GM23338 (cell line): Measurements from ENCODE around the gene RGS19. TPM values are rescaled to one million over a fixed set of nuclear protein-coding genes. Genes with fewer than 3 reads are reported as not detected.

Experiments used
- ATAC-seq: fragments of 200-7000 bp; cut with Tn5 transposase; 3 replicates; pipeline ENCODE4 v1.9.1; 2020
- DNase-seq: peaks from one replicate; pipeline ENCODE4 v3.0.0-alpha.2; 2015; ENCODE audit warnings: low spot score
- H2AFZ ChIP-seq: fragments of 200-600 bp; sonication (generic); 2 replicates; pipeline ENCODE4 v1.8.0; 2016; ENCODE audit warnings: antibody characterized with exemption, mild to moderate bottlenecking, moderate library complexity
- H3F3A ChIP-seq: fragments of 200-600 bp; sonication (generic); replicated peaks from 2 replicates; pipeline ENCODE4 v1.8.0; 2017; ENCODE audit warnings: antibody characterized with exemption, mixed run types, low read depth
- H3K27ac ChIP-seq: fragments of 200-600 bp; sonication (generic); 2 replicates; pipeline ENCODE4 v1.6.1; 2016; ENCODE audit warnings: low read depth
- H3K27me3 ChIP-seq: fragments of 200-600 bp; sonication (generic); 2 replicates; pipeline ENCODE4 v1.8.0; 2016; ENCODE audit warnings: mild to moderate bottlenecking, mixed run types, moderate library complexity; ENCODE audit not compliant: insufficient read depth
- H3K36me3 ChIP-seq: fragments of 200-600 bp; sonication (generic); 2 replicates; pipeline ENCODE4 v1.8.0; 2016; ENCODE audit warnings: mild to moderate bottlenecking; ENCODE audit not compliant: insufficient read depth
- H3K4me1 ChIP-seq: fragments of 200-600 bp; sonication (generic); 2 replicates; pipeline ENCODE4 v1.8.0; 2016; ENCODE audit warnings: mild to moderate bottlenecking, moderate library complexity; ENCODE audit not compliant: insufficient read depth
- H3K4me2 ChIP-seq: fragments of 200-600 bp; sonication (generic); 2 replicates; pipeline ENCODE4 v1.7.1; 2017; ENCODE audit warnings: mixed run types
- H3K4me3 ChIP-seq: fragments of 200-600 bp; sonication (generic); 2 replicates; pipeline ENCODE4 v1.6.1; 2016; ENCODE audit warnings: mixed run types
- H3K79me2 ChIP-seq: fragments of 200-600 bp; sonication (generic); replicated peaks from 2 replicates; pipeline ENCODE4 v1.8.0; 2017; ENCODE audit warnings: mild to moderate bottlenecking; ENCODE audit not compliant: insufficient read depth
- H3K9me2 ChIP-seq: fragments of 200-600 bp; sonication (generic); 2 replicates; pipeline ENCODE4 v1.8.0; 2017; ENCODE audit not compliant: insufficient read depth
- H4K20me1 ChIP-seq: fragments of 200-600 bp; sonication (generic); replicated peaks from 2 replicates; pipeline ENCODE4 v1.8.0; 2017; ENCODE audit warnings: mild to moderate bottlenecking; ENCODE audit not compliant: insufficient read depth
- H3K27ac Mint-ChIP-seq: 2 replicates; pipeline ENCODE4 v1.8.0; 2020; ENCODE audit warnings: inconsistent platforms, mild to moderate bottlenecking, moderate library complexity, mixed read lengths
- H3K27me3 Mint-ChIP-seq: 3 replicates; pipeline ENCODE4 v1.8.0; 2022; ENCODE audit warnings: low read depth, mild to moderate bottlenecking, moderate library complexity, mixed read lengths, inconsistent platforms; ENCODE audit not compliant: insufficient read depth, poor library complexity
- H3K36me3 Mint-ChIP-seq: 3 replicates; pipeline ENCODE4 v1.8.0; 2021; ENCODE audit warnings: low read depth, mild to moderate bottlenecking, inconsistent platforms, moderate library complexity, mixed read lengths
- H3K4me1 Mint-ChIP-seq: 3 replicates; pipeline ENCODE4 v1.8.0; 2020; ENCODE audit warnings: mild to moderate bottlenecking, inconsistent platforms, mixed read lengths
- H3K4me3 Mint-ChIP-seq: 3 replicates; pipeline ENCODE4 v1.8.0; 2021; ENCODE audit warnings: moderate library complexity, mild to moderate bottlenecking, inconsistent platforms, mixed read lengths
- H3K9me3 Mint-ChIP-seq: 3 replicates; pipeline ENCODE4 v1.8.0; 2020; ENCODE audit warnings: moderate library complexity, mild to moderate bottlenecking, inconsistent platforms, mixed read lengths
- EZH2 ChIP-seq: fragments of 200-600 bp; sonication (generic); IDR thresholded peaks from one replicate; pipeline ENCODE4 v1.8.0; 2017; ENCODE audit warnings: antibody characterized with exemption, mild to moderate bottlenecking, low read depth; ENCODE audit not compliant: unreplicated experiment
- EZH2phosphoT487 ChIP-seq: fragments of 200-600 bp; sonication (generic); IDR thresholded peaks from one replicate; pipeline ENCODE4 v1.8.1; 2018; ENCODE audit warnings: antibody characterized with exemption; ENCODE audit not compliant: unreplicated experiment
- JUNB ChIP-seq: IDR thresholded peaks from one replicate; pipeline ENCODE4 v1.6.1; 2016; ENCODE audit warnings: antibody characterized with exemption; ENCODE audit not compliant: unreplicated experiment
- POLR2AphosphoS5 ChIP-seq: IDR thresholded peaks from 2 replicates; pipeline ENCODE4 v1.6.1; 2016; ENCODE audit warnings: antibody characterized with exemption, low read depth
- ZNF114 ChIP-seq: fragments of 250-450 bp; sonication (Bioruptor Pico); IDR thresholded peaks from 2 replicates; pipeline ENCODE4 v1.5.0; 2020; ENCODE audit warnings: mild to moderate bottlenecking, moderate library complexity
- ZNF331 ChIP-seq: fragments of 250-450 bp; sonication (Bioruptor Pico); IDR thresholded peaks from 2 replicates; pipeline ENCODE4 v1.5.0; 2020; ENCODE audit warnings: low read depth, mild to moderate bottlenecking, moderate library complexity
- ZNF462 ChIP-seq: fragments of 250-450 bp; sonication (Bioruptor Pico); IDR thresholded peaks from 2 replicates; pipeline ENCODE4 v1.5.0; 2020; ENCODE audit warnings: mild to moderate bottlenecking, moderate library complexity
- polyA plus RNA-seq: library from polyadenylated mRNA; unstranded; fragments of >200 nt; fragmentation: Nextera tagmentation; extraction: Ambion mirVana; gene quantifications from 2 replicates; pipeline ENCODE4 v1.2.1, GENCODE V29; 2016
- total RNA-seq: library from RNA; depleted of rRNA; stranded (reverse); fragments of >200 nt; shearing (Covaris generic); gene quantifications from 2 replicates; pipeline ENCODE4 v1.2.3, GENCODE V29; 2014
- TF ChIP-seq, protein P1 (sequence below): IDR thresholded peaks from 2 replicates; pipeline ENCODE4 v1.6.1; 2016; ENCODE audit warnings: antibody characterized with exemption
- TF ChIP-seq, protein P2 (sequence below): IDR thresholded peaks from one replicate; pipeline ENCODE4 v1.6.1; 2018; ENCODE audit warnings: antibody characterized with exemption; ENCODE audit not compliant: unreplicated experiment
- TF ChIP-seq, protein P3 (sequence below), 2 experiments: fragments of 200-600 bp in 1 of 2; sonication (generic) in 1 of 2; conservative IDR thresholded peaks; 2 replicates each; pipeline versions ENCODE4 v1.5.1 to v1.6.1; 2016 to 2017; ENCODE audit warnings: antibody characterized with exemption in 2 of 2, low read depth in 2 of 2, mild to moderate bottlenecking in 2 of 2, moderate library complexity in 1 of 2

The RGS19 gene
- total and polyA plus RNA-seq, 2 experiments from 2014 or later: 13.1 to 19.7 TPM

- H3K27ac Mint-ChIP-seq: no peak overlapping the region
- Histone ChIP-seq H3K36me3 (no peaks in the 10 kb centered on the region), H3K9me2 (no peaks in the 10 kb centered on the region), H4K20me1 (no peaks in the 10 kb centered on the region), H3K4me3 (no peak overlapping the region), H3F3A (peaks cover 7% of the 10 kb centered on the region), H3K27me3 (peaks cover 16% of the 10 kb centered on the region), H2AFZ (no peak overlapping the region), H3K4me2 (no peak overlapping the region), H3K79me2 (no peaks in the 10 kb centered on the region), H3K4me1 (no peaks in the 10 kb centered on the region), H3K27ac (no peak overlapping the region)
- H3K4me1 Mint-ChIP-seq: peaks cover 4% of the 10 kb centered on the region
- H3K27me3 Mint-ChIP-seq: peaks cover 28% of the 10 kb centered on the region
- peaks cover 4% of the 10 kb centered on the region for H3K9me3 Mint-ChIP-seq
- no peak for DNase-seq
- TF ChIP-seq, protein P1, sequence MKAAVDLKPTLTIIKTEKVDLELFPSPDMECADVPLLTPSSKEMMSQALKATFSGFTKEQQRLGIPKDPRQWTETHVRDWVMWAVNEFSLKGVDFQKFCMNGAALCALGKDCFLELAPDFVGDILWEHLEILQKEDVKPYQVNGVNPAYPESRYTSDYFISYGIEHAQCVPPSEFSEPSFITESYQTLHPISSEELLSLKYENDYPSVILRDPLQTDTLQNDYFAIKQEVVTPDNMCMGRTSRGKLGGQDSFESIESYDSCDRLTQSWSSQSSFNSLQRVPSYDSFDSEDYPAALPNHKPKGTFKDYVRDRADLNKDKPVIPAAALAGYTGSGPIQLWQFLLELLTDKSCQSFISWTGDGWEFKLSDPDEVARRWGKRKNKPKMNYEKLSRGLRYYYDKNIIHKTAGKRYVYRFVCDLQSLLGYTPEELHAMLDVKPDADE: no peak
- TF ChIP-seq, protein P2, sequence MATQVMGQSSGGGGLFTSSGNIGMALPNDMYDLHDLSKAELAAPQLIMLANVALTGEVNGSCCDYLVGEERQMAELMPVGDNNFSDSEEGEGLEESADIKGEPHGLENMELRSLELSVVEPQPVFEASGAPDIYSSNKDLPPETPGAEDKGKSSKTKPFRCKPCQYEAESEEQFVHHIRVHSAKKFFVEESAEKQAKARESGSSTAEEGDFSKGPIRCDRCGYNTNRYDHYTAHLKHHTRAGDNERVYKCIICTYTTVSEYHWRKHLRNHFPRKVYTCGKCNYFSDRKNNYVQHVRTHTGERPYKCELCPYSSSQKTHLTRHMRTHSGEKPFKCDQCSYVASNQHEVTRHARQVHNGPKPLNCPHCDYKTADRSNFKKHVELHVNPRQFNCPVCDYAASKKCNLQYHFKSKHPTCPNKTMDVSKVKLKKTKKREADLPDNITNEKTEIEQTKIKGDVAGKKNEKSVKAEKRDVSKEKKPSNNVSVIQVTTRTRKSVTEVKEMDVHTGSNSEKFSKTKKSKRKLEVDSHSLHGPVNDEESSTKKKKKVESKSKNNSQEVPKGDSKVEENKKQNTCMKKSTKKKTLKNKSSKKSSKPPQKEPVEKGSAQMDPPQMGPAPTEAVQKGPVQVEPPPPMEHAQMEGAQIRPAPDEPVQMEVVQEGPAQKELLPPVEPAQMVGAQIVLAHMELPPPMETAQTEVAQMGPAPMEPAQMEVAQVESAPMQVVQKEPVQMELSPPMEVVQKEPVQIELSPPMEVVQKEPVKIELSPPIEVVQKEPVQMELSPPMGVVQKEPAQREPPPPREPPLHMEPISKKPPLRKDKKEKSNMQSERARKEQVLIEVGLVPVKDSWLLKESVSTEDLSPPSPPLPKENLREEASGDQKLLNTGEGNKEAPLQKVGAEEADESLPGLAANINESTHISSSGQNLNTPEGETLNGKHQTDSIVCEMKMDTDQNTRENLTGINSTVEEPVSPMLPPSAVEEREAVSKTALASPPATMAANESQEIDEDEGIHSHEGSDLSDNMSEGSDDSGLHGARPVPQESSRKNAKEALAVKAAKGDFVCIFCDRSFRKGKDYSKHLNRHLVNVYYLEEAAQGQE: no peak
- TF ChIP-seq POLR2AphosphoS5 (no peak), EZH2phosphoT487 (no peak), ZNF462 (no peak), ZNF114 (CRISPR knock-in tag) (no peak), JUNB (no peak), ZNF331 (CRISPR knock-in tag) (no peak), EZH2 (no peak)
- TF ChIP-seq, protein P3, sequence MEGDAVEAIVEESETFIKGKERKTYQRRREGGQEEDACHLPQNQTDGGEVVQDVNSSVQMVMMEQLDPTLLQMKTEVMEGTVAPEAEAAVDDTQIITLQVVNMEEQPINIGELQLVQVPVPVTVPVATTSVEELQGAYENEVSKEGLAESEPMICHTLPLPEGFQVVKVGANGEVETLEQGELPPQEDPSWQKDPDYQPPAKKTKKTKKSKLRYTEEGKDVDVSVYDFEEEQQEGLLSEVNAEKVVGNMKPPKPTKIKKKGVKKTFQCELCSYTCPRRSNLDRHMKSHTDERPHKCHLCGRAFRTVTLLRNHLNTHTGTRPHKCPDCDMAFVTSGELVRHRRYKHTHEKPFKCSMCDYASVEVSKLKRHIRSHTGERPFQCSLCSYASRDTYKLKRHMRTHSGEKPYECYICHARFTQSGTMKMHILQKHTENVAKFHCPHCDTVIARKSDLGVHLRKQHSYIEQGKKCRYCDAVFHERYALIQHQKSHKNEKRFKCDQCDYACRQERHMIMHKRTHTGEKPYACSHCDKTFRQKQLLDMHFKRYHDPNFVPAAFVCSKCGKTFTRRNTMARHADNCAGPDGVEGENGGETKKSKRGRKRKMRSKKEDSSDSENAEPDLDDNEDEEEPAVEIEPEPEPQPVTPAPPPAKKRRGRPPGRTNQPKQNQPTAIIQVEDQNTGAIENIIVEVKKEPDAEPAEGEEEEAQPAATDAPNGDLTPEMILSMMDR (conservative IDR thresholded peaks at IDR 0.05; ENCODE audit: low read depth in 2 of 2): no peak
- peaks cover 4% of the 10 kb centered on the region; the same call in 2 of the 3 replicates for H3K36me3 Mint-ChIP-seq
- H3K4me3 Mint-ChIP-seq: no peak overlapping the region
- ATAC-seq: no peak
These were observed 19.2 kb upstream of the RGS19 start for GRCh38 chr20:64098471-64099013.
